SK-N-SH treated with all-trans-retinoic acid at 6 μM for 48 hours (cell line): ENCODE data around the gene XPOT.

Source experiments
- CREB5 ChIP-seq: fragments of 250-450 bp; sonication (Bioruptor Pico); IDR thresholded peaks from 2 replicates; pipeline ENCODE4 v1.5.1; 2020; ENCODE audit warnings: low read depth, mild to moderate bottlenecking, moderate library complexity
- ISL1 ChIP-seq: fragments of 250-450 bp; sonication (Bioruptor Pico); IDR thresholded peaks from 2 replicates; pipeline ENCODE4 v2.1.2; 2022; ENCODE audit warnings: mild to moderate bottlenecking, moderate library complexity
- ZFP3 ChIP-seq: fragments of 250-450 bp; sonication (Bioruptor Pico); IDR thresholded peaks from 2 replicates; pipeline ENCODE4 v1.5.0; 2020; ENCODE audit warnings: mild to moderate bottlenecking, moderate library complexity
- ZNF565 ChIP-seq: fragments of 450-650 bp; formaldehyde crosslinking; conservative IDR thresholded peaks from 2 replicates; pipeline ENCODE4 v1.5.0; 2020; ENCODE audit warnings: low read depth, mild to moderate bottlenecking, moderate library complexity

GRCh38 chr12:64452559-64453329 lies 48.6 kb downstream of the XPOT start:
- TF ChIP-seq CREB5 (no peak), ZFP3 (CRISPR knock-in tag) (no peak), ZNF565 (CRISPR knock-in tag) (no peak), ISL1 (CRISPR knock-in tag) (no peak)
